HG03439 (cell line): ENCODE data around the gene MAST3.

Experiments
- ATAC-seq: cut with Tn5 transposase; IDR thresholded peaks from one replicate; pipeline ENCODE4 v1.9.1; 2021; ENCODE audit warnings: mild to moderate bottlenecking, moderate library complexity; ENCODE audit not compliant: unreplicated experiment

The MAST3 gene

GRCh38 chr19:18097217-18097992 is at the start of gene MAST3:
MAST3 (plus strand) TSS chr19:18097778; CDS start chr19:18097793, 15 bp downstream.
- ATAC-seq: peak; percentile 65

DNA sequence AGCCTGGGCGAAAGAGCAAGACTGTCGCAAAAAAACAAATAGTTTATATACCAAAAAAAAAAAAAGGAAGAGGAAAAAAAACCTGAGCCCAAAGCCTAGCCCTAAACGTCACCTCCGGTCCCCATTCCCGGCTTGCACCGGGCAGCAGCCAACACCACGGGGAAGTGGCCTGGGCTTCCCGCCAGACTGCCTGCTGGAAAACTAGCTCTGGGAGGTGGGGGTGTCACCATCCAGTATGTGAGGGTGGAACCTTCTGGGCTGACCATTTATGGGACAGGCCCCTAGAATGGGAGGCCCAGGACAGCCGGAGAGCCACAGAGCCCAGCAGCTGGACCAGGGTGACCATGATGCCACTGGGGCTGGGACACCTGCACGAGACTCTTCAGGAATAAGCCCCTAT is 48.2 kb upstream of the MAST3 start:
- no peak for ATAC-seq

GRCh38 chr19:18051887-18052286 is 45.7 kb upstream of the MAST3 start:
- ATAC-seq: no peak

DNA sequence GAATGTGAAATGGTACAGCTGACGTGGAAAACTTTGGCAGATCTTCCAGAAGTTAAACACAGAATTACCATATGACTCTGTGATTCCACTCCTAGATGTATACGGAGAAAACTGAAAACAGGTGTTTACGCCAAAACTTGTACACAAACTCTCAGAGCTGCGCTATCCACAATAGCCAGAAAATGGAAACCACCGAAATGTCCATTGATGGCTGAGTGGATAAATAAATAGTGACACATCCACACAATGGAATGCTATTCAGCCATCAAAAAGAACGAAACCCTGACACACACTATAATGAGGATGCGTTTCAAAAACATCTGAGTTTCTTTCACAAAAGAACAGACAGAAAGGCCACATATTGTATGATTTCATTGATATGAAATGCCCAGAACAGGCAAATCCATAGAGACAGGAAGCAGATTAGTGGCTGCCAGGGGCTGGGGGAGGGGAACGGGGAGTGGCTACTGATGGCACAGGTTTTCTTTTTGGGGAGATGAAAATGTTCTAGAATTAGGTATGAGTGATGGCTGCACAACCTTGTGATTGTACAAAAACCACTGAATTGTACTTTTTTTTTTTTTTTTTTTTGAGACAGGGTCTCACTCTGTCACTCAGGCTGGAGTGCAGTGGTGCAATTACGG is 43.9 kb upstream of the MAST3 start:
- no peak for ATAC-seq

DNA sequence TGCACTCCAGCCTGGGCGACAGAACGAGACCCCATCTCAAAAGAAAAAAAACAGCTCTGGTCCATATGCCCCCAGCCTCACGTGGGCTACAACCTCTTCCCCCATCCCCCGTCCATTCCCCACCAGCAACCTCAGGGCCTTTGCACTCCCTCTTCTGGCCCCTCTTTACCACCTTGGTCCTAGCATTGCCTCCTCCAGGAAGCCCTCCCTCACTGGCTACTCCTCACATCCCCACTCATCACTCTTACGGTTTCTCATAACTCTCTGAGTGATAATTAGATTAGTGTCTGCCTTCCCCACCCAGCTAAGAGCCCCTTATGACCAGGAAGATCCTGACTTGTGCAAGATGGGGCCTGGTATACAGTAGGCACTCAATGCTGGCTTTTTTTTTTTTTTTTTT is 41.6 kb upstream of the MAST3 start:
- no peak for ATAC-seq

DNA sequence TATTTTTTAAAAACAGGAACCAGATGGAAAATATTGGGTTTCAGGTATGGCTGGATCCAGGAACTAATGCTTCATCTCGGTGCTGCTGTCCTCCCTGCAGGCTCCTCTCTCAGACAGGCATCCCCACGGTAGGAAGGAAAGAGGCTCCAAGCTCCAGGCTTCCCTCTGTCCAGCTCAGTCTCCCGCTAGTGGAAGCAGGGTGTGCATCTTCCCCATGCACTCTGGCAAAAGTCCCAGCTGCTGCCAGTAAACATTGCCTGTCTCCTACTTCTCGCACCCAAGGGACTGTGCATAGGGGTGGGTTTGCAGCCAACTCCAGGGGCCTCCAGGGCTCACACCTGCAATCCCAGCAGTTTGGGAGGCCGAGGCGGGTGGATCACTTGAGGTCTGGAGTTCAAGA is 40.0 kb upstream of the MAST3 start:
- ATAC-seq: no peak

DNA sequence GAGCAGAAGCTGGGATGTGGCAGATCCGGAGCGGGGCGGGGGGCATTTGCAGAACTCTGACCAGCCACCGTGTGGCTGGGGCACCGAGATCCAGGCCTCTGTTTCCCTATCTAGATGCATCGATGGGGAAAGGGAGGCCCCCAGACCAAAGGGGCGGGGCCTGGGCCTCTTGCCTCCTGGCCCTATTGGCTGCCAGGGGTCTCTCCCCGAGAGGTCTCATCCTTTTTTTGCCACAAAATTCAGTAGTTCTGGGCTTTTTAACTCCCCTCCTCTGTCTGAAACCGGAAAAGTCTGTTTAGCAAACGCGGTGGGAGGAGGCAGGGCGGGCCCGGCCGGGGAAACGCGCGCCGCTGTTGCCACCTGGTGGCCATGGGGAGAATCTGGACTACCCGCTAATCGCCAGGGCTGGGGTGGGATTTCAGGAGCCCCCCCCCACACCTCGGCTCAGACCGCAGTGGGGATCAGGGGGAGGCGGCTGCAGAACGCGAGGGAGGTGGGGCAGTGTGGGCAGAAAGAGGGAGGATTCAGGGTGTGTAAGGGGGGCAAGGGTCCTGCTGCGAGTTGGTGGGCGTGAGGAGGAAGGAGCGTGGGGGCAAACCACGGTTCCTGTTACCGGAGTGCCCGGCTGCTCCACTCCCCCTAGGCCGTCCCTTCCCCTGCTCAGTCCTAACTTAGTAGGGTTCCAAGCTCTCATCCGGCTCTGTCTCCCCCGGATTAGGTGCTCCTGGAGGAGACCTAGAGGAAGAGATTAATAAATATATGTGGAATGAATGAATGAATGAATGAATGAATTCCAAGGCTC is 39.2 kb upstream of the MAST3 start:
- ATAC-seq: no peak

DNA sequence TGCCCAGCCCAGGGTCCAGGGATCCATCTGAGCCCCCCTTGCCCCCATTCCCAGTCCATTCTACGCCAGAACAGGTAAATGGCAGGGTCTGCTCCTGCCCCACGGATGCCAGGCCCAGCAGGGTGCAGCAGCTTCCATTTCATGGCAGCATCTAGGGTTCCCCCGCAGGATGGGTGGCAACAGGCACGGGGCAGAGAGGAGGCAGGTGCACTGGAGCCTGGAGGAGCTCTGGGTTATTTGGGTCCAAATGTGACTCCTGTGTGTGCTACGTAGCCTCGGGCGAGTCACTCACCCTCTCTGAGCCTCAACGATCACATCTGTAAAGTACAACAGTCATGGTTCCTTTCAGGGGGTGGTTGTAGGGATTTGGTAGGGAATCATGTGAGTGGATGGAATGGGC is 38.3 kb upstream of the MAST3 start:
- ATAC-seq: no peak

DNA sequence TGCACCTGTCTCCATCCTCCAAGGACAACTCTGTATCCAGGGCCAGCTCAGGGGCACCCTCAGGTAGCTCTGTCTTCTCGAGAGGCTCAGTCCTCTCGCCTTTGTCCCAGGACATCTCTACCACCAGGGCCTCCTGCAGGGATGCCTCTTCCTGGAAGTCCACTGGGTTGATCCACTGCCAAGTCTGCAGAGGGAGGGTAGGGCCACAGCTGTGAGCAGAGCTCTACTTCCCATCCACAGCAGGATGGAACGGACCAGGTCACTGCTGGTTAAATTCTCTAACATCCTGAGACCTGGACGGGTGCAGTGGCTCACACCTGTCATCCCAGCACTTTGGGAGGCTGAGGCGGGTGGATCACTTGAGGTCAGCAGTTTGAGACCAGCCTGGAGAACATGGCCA is 37.7 kb upstream of the MAST3 start:
- ATAC-seq: no peak

DNA sequence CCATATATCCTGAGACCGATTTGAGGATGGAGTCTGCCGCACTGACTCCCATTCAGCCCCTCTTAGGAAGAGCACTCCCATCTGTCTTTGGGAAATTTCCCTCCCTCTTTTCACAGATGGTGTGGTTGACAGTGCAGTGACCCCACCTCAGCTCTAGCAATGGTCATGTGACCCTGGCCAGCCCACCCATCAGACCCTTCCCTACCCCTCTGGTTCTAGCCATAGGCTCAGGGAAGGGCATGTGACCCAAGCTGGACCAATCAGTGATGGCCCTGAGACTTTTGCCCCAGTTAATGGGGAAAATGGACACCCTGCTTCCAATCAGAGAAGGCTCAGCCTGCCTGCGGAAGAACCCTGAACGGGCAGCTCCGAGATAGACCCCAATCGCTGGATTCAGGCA is 37.1 kb upstream of the MAST3 start:
- no peak for ATAC-seq

GRCh38 chr19:18062028-18062427 is 35.5 kb upstream of the MAST3 start:
- no peak for ATAC-seq

- ATAC-seq: no peak
Measured at GRCh38 chr19:18063463-18063862, 34.1 kb upstream of the MAST3 start.

DNA sequence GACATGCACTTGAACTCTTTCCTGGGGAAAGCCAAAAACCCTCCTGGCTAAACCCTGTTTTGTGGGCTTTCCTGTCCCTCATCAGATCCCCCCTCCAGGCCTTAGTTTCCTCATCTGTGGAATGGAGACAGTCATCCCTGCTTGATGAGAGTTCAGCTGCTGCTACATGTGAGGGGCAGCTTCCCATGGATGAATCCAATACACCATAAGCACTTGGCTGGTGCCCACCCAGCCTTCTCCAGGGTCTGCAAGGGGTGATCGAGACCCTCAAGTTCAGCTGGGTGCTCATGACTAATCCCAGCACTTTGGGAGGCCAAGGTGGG is 32.4 kb upstream of the MAST3 start:
- no peak for ATAC-seq

- ATAC-seq: no peak
Measured at GRCh38 chr19:18068395-18068794, 29.2 kb upstream of the MAST3 start.

DNA sequence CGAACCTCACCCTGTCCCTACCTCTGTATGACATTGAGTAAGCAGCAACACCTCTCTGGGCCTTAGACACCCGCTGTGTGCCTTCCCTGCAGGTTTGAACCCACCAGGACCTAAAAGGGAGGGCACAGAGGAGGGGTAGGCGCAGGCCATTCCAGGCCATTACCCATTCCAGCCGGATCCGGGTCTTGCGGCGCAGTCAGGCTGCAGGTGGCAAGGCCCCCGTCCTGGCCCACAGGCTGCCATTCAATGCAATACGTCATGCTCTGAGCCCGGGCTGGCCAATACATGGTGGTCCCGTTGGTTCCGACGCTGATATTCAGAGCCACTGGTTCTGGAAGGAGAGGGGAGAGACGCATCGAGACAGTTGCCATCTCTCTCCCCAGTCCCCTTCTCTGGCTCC is 28.2 kb upstream of the MAST3 start:
- ATAC-seq: no peak

GRCh38 chr19:18070181-18070580 is 27.4 kb upstream of the MAST3 start:
- no peak for ATAC-seq

DNA sequence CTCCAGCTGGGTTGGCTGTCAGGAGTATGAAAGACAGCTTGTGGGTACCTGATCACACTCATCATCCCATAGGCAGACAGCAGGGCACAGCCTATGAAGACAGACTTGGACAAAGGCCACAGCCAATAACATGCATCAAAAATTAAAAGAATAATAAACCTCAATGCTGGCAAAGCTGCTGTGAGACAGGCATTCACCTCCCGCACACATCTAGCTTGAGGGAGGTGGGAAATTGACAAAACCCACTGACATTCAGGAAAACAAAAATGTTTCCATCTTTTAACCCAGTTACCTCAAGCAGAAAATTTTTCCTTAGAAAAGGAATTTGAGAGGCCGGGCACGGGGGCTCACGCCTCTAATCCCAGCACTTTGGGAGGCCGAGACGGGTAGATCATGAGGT is 25.2 kb upstream of the MAST3 start:
- ATAC-seq: no peak

- ATAC-seq: no peak
Measured at GRCh38 chr19:18073197-18073596, 24.4 kb upstream of the MAST3 start.

GRCh38 chr19:18074192-18074591 is 23.4 kb upstream of the MAST3 start:
- ATAC-seq: no peak

- no peak for ATAC-seq
Measured at GRCh38 chr19:18083929-18084684, 13.5 kb upstream of the MAST3 start.

DNA sequence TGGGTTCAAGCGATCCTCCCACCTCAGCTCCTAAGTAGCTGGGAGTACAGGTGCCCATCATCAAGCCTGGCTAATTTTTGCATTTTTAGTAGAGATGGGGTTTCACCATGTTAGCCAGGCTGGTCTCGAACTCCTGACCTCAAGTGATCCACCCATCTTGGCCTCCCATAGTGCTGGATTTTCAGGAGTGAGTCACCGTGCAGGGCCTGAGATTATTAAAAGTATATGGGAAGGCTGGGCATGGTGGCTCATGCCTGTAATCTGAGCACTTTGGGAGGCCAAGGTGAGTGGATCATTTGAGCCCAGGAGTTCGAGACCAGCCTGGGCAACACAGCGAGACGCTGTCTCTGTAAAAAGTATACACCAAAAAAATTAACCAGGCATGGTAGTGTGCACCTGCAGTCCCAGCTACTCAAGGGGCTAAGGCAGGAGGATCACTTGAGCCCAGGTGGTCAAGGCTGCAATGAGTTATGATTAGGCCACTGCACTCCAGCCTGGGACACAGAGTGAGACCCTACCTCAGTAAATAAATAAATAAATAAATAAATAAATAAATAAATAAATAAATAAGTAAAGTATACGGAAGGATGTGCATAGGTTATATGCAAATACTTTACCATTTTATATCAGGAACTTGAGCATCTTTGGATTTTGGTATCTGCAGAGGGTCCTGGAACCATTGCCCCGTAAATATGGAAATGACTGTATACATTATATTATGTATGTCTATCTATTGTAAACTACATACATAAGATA is 11.7 kb upstream of the MAST3 start:
- no peak for ATAC-seq
